ENCODE measurements around the gene RNF44.
"Not testable (repeated sequence)": the region's sequence is repeated elsewhere in the genome, so short reads cannot be mapped to it uniquely, and the experiment has no call there.

RNF44 gene

GRCh38 chr5:176552332-176552869, 15.2 kb upstream of the RNF44 start:
- no peak overlapping the region for H3K27ac ChIP-seq
- TF ChIP-seq ZFX (IDR thresholded peaks at IDR 0.05) (no peak), CTCF (conservative IDR thresholded peaks at IDR 0.05) (no peak)

DNA sequence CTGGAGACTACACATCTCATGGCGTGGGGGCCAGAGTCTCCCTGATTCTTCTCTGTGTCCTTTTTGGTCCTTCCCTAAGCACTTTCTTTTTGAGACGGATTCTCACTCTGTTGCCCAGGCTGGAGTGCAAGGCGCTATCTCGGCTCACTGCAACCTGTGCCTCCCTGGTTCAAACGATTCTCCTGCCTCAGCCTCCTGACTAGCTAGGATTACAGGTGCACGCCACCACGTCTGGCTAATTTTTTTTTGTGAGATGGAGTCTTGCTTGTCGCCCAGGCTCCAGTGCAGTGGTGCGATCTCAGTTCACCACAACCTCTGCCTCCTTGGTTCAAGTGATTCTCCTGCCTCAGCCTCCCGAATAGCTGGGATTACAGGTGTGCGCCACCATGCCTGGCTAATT, 13.7 kb upstream of the RNF44 start:
- not testable (repeated sequence) for H3K27ac ChIP-seq

- H3K27ac ChIP-seq, result no peak overlapping the region
- TF ChIP-seq ZFX (IDR thresholded peaks at IDR 0.05) (no peak), CTCF (conservative IDR thresholded peaks at IDR 0.05) (no peak)
Measured at GRCh38 chr5:176550275-176550831, 13.2 kb upstream of the RNF44 start.

DNA sequence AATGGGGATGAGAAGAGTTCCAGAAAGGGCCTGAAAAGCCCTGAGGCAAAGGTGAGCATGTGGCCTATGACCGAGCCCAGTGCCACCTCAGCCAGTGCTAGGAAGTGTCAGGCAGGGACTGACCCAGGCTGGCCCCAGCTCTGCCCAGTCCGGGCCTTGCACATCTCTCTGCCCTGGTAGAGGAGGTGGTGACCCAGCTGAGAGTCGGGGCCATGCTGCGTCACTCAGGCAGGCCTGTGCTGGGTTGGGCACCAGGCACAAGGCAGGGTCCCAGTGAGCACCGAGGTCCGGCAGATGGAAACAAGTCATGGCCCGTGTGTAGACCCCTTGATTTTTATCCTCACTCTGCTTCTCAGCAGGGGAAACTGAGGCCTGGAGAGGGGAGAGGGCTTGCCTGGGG, 12.7 kb upstream of the RNF44 start:
- H3K27ac ChIP-seq, result no peak overlapping the region
- TF ChIP-seq ZFX (IDR thresholded peaks at IDR 0.05) (no peak), CTCF (conservative IDR thresholded peaks at IDR 0.05) (no peak)

DNA sequence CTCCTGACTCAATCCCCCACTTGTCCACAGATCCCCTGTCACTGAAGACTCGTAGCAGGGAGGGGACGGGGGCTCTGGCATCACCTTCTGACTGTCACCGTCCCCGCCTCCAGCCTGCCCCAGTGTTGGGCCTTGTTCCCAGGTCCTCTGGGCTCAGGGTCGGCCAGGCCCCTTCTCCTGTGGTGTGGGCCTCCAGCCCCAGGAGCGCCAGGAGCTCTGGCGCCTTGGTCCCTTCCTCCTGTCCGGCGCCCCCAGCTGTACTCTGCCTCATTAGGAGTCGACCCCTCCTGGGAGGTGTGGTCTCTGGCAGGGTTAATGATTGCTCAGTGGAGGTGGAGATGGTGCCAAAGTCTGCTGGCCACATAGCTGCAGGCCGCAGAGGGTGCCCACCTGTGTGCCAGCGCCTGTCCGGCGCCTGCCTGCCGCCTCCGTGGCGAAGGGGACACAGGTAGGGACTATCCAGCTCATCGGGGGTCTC, 11.8 kb upstream of the RNF44 start, which contains the start of gene CDHR2:
CDHR2 (plus strand) TSS at position 376 of the 478 bp plus-strand sequence. CDS start 16,011 bp downstream, outside the sequence.
- H3K27ac ChIP-seq, result no peak within 1 kb of the TSS
- TF ChIP-seq ZFX (IDR thresholded peaks at IDR 0.05) (no peak), CTCF (conservative IDR thresholded peaks at IDR 0.05) (no peak)

DNA sequence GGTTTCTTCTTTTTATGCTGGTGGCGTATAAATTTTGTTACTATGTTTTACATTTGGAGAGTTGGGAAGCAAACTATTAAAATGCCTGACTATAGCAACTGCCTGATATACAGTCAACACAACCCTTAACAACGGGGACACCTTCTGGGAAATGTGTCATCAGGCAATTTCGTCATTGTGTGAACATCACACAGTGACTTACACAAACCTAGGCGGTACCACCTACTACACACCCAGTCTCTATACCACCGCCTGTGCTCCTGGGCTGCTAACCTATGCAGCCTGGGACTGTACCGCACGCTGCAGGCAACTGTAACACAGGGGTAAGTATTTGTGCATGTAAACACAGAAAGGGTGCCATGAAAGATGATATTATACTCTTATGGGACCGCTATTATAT, 10.6 kb upstream of the RNF44 start:
- no peak overlapping the region for H3K27ac ChIP-seq
- TF ChIP-seq CTCF (conservative IDR thresholded peaks at IDR 0.05) (no peak), ZFX (IDR thresholded peaks at IDR 0.05) (no peak)

- H3K27ac ChIP-seq, result no peak overlapping the region
- TF ChIP-seq ZFX (IDR thresholded peaks at IDR 0.05), result no peak
- TF ChIP-seq CTCF (conservative IDR thresholded peaks at IDR 0.05), result no peak
Measured at GRCh38 chr5:176545737-176546509, 8.7 kb upstream of the RNF44 start.
